ENCODE measurements around the gene ZNF398.

Gene ZNF398

DNA sequence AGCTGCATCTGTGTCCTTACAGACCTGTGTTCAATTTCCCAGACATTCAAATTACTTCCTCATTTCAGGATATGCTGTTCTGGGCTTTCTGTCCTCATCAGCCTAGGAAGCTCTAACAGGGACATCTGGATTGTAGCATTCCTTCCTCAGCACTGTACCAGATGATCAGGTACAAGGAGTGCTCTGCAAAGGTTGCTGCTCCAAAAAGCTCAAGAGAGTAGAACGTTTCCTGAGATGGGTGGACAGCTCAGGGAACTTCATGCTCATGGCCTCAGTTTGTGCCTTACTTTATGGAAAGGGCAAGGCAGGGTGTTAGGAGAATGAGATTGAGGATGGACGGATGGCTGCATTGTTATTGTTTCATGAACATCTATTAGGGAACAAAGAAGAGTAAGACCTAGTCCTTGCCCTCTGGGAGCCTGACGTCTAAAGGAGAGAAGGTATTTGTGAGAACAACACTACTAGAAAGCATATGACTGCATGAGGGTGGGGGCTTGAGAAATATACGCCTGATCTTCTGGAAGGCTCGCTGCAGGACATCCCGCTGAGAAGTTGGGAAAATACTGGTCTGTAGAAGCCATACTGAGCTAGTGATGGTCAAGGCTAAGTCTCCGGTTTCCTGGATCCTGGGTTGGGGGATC lies 81.7 kb downstream of the ZNF398 start:
- DNase-seq: no peak

DNA sequence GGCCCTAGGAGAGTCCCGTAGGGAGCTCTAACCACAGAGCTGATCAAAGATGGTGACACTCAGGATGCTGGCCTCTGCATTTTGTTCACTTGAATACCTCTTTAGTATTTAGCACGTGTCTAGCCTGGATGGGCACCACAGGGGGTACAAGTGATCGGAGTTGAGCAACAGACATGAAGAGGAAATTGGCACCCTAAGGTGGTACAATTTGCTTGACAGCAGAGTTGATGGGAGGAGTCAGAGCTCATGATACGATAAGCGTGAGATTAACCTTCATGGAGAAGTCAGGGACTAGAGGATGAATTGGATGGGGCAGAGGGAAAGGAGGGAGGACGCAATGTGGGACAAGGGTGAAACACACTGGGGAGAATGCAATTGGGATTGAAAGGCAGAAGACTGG lies 82.3 kb downstream of the ZNF398 start:
- DNase-seq: peak; percentile 17

GRCh38 chr7:149232362-149232761 lies 85.1 kb downstream of the ZNF398 start:
- no peak for DNase-seq

All from retina (tissue), 1 donor.